Endothelial cell of umbilical vein (primary cell): ENCODE data around the gene PMAIP1. TPM values are rescaled to one million over a fixed set of nuclear protein-coding genes. Genes with fewer than 3 reads are reported as not detected.
A peak's percentile ranks its signal among the peaks of the same experiment; 100 is the strongest.
"Not testable (repeated sequence)": the region's sequence is repeated elsewhere in the genome, so short reads cannot be mapped to it uniquely, and the experiment has no call there.

Experiments used
- BruUV-seq: library from RNA; stranded (reverse); fragments of 400-500 nt; replicated peaks from 2 replicates; lab custom pipeline; 2021; lab: Mats Ljungman, UMichigan
- CTCF ChIA-PET: fragments of 300-600, 350-600 bp; sonication (Branson Sonifier 250); formaldehyde crosslinking; loops from one replicate; lab custom pipeline; 2021; ENCODE audit warnings: antibody characterized with exemption, inconsistent platforms; lab: Charles Lee
- POLR2A ChIA-PET: fragments of 300-600, 350-600 bp; sonication (Branson Sonifier 250); formaldehyde crosslinking; loops from one replicate; lab custom pipeline; 2021; ENCODE audit warnings: antibody characterized with exemption, inconsistent platforms; lab: Charles Lee
- DNase-seq: peaks from one replicate; pipeline ENCODE4 v3.0.0-alpha.2; 2011; ENCODE audit warnings: low read depth, low spot score
- FAIRE-seq: peaks from 2 replicates; lab custom pipeline; 2011; peaks lifted over from hg19 to GRCh38; lab: Jason Lieb, UNC
- H2AFZ ChIP-seq: 2 replicates; pipeline ENCODE4 v1.6.0; 2012; ENCODE audit warnings: low read depth, low read length, control low read depth, inconsistent platforms
- H3K27ac ChIP-seq: 2 replicates; pipeline ENCODE4 v1.5.1; 2011; ENCODE audit warnings: low read depth, mild to moderate bottlenecking, control low read depth, low read length, moderate library complexity; ENCODE audit not compliant: insufficient read depth
- H3K27me3 ChIP-seq, 2 experiments: 2 replicates each; pipeline versions ENCODE4 v1.6.0 to v1.6.1; 2011; ENCODE audit warnings: low read length in 2 of 2, mixed read lengths in 1 of 2; ENCODE audit not compliant: control insufficient read depth in 2 of 2, insufficient read depth in 2 of 2
- H3K36me3 ChIP-seq, 2 experiments: 2 replicates in 1 of 2; 3 replicates in 1 of 2; pipeline ENCODE4 v1.5.1; 2011; ENCODE audit warnings: low read length in 2 of 2, mild to moderate bottlenecking in 1 of 2, moderate library complexity in 1 of 2; ENCODE audit not compliant: control insufficient read depth in 2 of 2, insufficient read depth in 2 of 2; ENCODE audit errors: extremely low read depth in 1 of 2
- H3K4me1 ChIP-seq: 3 replicates; pipeline ENCODE4 v1.5.1; 2011; ENCODE audit warnings: mild to moderate bottlenecking, low read length; ENCODE audit not compliant: control insufficient read depth, insufficient read depth; ENCODE audit errors: extremely low read depth
- H3K4me2 ChIP-seq: 2 replicates; pipeline ENCODE4 v1.6.1; 2011; ENCODE audit warnings: low read length, control low read depth, mixed read lengths; ENCODE audit not compliant: insufficient read depth
- H3K4me3 ChIP-seq, 3 experiments: fragments of 200-600 bp in 1 of 3; sonication (generic), shearing (Covaris generic) in 1 of 3; replicated peaks in 1 of 3; 2 replicates each; pipeline ENCODE4 v1.5.1; 2011 to 2016; ENCODE audit warnings: control low read depth in 3 of 3, low read length in 3 of 3, mild to moderate bottlenecking in 2 of 3, inconsistent platforms in 1 of 3, low read depth in 1 of 3, moderate library complexity in 1 of 3; ENCODE audit not compliant: insufficient read depth in 1 of 3
- H3K79me2 ChIP-seq: 2 replicates; pipeline ENCODE4 v1.6.0; 2012; ENCODE audit warnings: low read length, inconsistent platforms; ENCODE audit not compliant: control insufficient read depth, insufficient read depth
- H3K9ac ChIP-seq: replicated peaks from 2 replicates; pipeline ENCODE3; 2011; ENCODE audit warnings: low read length, control low read depth; ENCODE audit not compliant: insufficient read depth; ENCODE audit errors: extremely low read depth
- H3K9me1 ChIP-seq: replicated peaks from 3 replicates; pipeline ENCODE4 v1.6.0; 2011; ENCODE audit warnings: mild to moderate bottlenecking, low read length; ENCODE audit not compliant: control insufficient read depth, insufficient read depth; ENCODE audit errors: extremely low read depth
- H3K9me3 ChIP-seq: replicated peaks from 2 replicates; pipeline ENCODE4 v1.5.1; 2012; ENCODE audit warnings: low read length, inconsistent platforms; ENCODE audit not compliant: control insufficient read depth, insufficient read depth
- H4K20me1 ChIP-seq: replicated peaks from 2 replicates; pipeline ENCODE3; 2011; ENCODE audit warnings: mild to moderate bottlenecking, low read length; ENCODE audit not compliant: control insufficient read depth, insufficient read depth; ENCODE audit errors: extremely low read depth
- FOS ChIP-seq: IDR thresholded peaks from 2 replicates; pipeline ENCODE4 v1.6.1; 2011; ENCODE audit warnings: mild to moderate bottlenecking, low read length, moderate library complexity, borderline replicate concordance; ENCODE audit not compliant: insufficient read depth
- JUN ChIP-seq: IDR thresholded peaks from 2 replicates; pipeline ENCODE4 v1.6.1; 2011; ENCODE audit warnings: borderline replicate concordance, low read depth; ENCODE audit not compliant: insufficient read length, insufficient read depth
- POLR2A ChIP-seq: IDR thresholded peaks from 2 replicates; pipeline ENCODE4 v1.6.1; 2012; ENCODE audit warnings: low read depth, mild to moderate bottlenecking, control low read depth, low read length
- dilution Hi-C: fragments of 300-500 bp; cut with MboI; formaldehyde crosslinking; loops from one replicate; pipeline ENCODE4 v1.15.0; 2019; ENCODE audit warnings: low sequenced_read_pairs; ENCODE audit not compliant: extremely low pct_ligation_motif_present
- intact Hi-C: fragments of 100-400 bp; cut with micrococcal nuclease; formaldehyde crosslinking; loops from one replicate; pipeline ENCODE4 v1.10.0; 2022
- polyA plus RNA-seq, 4 experiments: library from polyadenylated mRNA; depleted of rRNA in 3 of 4; stranded (reverse) in 3 of 4; unstranded in 1 of 4; fragments of >200 nt; gene quantifications; 2 replicates each; pipeline versions ENCODE4 v1.2.1 to v1.2.3, GENCODE V29; 2011 to 2012; ENCODE audit warnings: missing spikeins in 1 of 4
- total RNA-seq: library from RNA; stranded (reverse); gene quantifications from 2 replicates; pipeline ENCODE4 v1.2.3, GENCODE V29; 2021

Gene PMAIP1
- total and polyA plus RNA-seq, 2 donors (not counting 3 experiments of a cell fraction or from before 2014, with no cell fraction given), result 7.6 to 11.9 TPM

DNA sequence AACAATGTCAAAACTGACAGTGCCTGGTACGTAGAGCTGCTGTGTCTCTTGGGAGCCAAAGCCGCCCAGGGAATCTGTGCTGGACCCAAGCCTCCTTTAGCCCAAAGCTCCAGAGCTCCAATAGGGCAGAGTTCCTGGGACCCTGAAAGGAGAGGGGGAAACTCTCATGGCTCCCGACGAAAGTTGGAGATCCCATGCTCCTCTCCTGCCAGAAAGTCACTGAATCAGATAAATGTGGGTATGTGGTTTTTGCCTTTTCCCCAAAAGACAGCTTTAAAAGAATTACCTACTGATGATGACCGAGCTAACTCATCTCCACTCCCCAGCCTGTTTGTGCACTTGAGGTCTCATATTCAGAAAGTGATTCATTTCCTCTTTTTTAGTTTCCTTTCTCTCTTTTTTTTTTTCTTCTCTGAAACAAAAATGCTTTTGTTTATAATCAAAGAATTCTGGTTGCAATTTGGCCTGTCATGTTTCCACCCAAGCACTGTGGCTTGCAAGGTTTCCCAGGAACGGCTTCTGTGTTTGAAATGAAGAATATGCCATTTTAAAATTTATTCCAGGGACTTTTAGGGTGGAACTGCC is 14.1 kb upstream of the PMAIP1 start:
- Histone ChIP-seq H4K20me1 (no peaks in the 10 kb centered on the region), H3K4me1 (peaks cover 41% of the 10 kb centered on the region), H3K79me2 (no peaks in the 10 kb centered on the region), H3K36me3 (no peaks in the 10 kb centered on the region), H3K9ac (peak overlapping the region; percentile 40), H3K9me1 (no peaks in the 10 kb centered on the region), H3K27me3 (no peaks in the 10 kb centered on the region), H3K27ac (peak overlapping the region; percentile 89), H3K9me3 (no peaks in the 10 kb centered on the region), H3K4me2 (peak overlapping the region; percentile 85), H2AFZ (peak overlapping the region; percentile 63), H3K4me3 (peak overlapping the region in 1 of 3 experiments; percentile 39)
- ChIA-PET CTCF (interaction anchor here (1.0 to 1.4 kb wide), 5 partner anchors 14 to 93 kb away, joined by 3 to 7 read pairs (median 3); no protein-coding TSS in a partner anchor), POLR2A (interaction anchor here (0.5 to 2.7 kb wide), 4 partner anchors 14 to 1719 kb away, joined by 3 to 23 read pairs (median 4); partner anchors contain the start of gene PMAIP1)
- TSS peak; percentile 68 for BruUV-seq
- FAIRE-seq, result peak; percentile 85
- TF ChIP-seq FOS (peak; percentile 78), JUN (peak; percentile 73), POLR2A (no peak)
- intact Hi-C loops (loop anchor here (1.0 to 5.0 kb wide), 3 partner anchors 14 to 888 kb away; partner anchors contain the start of gene PMAIP1), dilution Hi-C loops (no loop called here)
- peak; percentile 72 for DNase-seq

DNA sequence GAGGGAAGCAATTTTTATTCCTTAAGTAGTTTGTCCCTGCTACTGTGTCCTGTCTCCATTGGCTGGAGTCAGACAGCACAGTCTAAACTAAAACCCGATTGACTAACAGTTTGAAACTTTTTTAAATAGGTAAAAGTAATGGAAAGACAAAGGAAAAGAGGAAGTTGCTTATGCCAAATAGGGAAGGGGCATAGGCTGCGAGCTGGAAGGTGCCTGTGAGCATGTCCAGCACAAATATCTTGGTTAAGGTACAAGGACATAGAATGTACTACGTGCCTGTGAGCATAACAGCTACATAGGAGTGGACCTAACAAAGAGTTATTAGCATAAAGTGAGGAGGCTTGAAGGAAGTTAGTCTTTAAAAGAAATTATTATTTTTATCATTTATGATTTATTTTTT is 13.4 kb upstream of the PMAIP1 start:
- POLR2A ChIA-PET, result interaction anchor here (2.7 kb wide), 1 partner anchor 14 kb away, joined by 23 read pairs; the partner anchor contains the start of gene PMAIP1
- H3K36me3 ChIP-seq, H4K20me1 ChIP-seq, BruUV-seq, H3K9me3 ChIP-seq, DNase-seq, H3K79me2 ChIP-seq, CTCF ChIA-PET, dilution Hi-C loops, H3K27me3 ChIP-seq, H3K4me3 ChIP-seq, FAIRE-seq, H3K9me1 ChIP-seq: not testable (repeated sequence)
- Histone ChIP-seq H3K9ac (peak overlapping the region; percentile 40), H3K4me1 (peaks cover 33% of the 10 kb centered on the region), H3K4me2 (peak overlapping the region; percentile 85), H2AFZ (peak overlapping the region; percentile 63), H3K27ac (peak overlapping the region; percentile 89)
- intact Hi-C loops, result loop anchor here (1.0 to 5.0 kb wide), 3 partner anchors 13 to 889 kb away; partner anchors contain the start of gene PMAIP1
